Panc1 (cell line): ENCODE data around the gene CEND1. TPM values are rescaled to one million over a fixed set of nuclear protein-coding genes. Genes with fewer than 3 reads are reported as not detected.
A peak's percentile ranks its signal among the peaks of the same experiment; 100 is the strongest.

Experiments
- ATAC-seq: fragments of 200-7000 bp; cut with Tn5 transposase; 2 replicates; pipeline ENCODE4 v1.9.1; 2020; ENCODE audit warnings: mild to moderate bottlenecking, moderate library complexity
- BruUV-seq: library from RNA; stranded (reverse); fragments of 400-500 nt; replicated peaks from 2 replicates; lab custom pipeline; 2021; lab: Mats Ljungman, UMichigan
- CTCF ChIA-PET: fragments of 300-600 bp; sonication (Branson Sonifier 250); formaldehyde crosslinking; loops from one replicate; lab custom pipeline; 2022; ENCODE audit warnings: antibody characterized with exemption; lab: Charles Lee
- POLR2A ChIA-PET: fragments of 300-600 bp; sonication (Branson Sonifier 250); formaldehyde crosslinking; loops from one replicate; lab custom pipeline; 2022; ENCODE audit warnings: antibody characterized with exemption; lab: Charles Lee
- DNase-seq: peaks from one replicate; pipeline ENCODE4 v3.0.0-alpha.2; 2010; ENCODE audit warnings: low read depth, low spot score
- H3K27ac ChIP-seq: 2 replicates; pipeline ENCODE4 v1.5.1; 2011; ENCODE audit warnings: mild to moderate bottlenecking, low read length, inconsistent platforms
- H3K27me3 ChIP-seq: fragments of 200-500 bp; sonication (Bioruptor generic); 2 replicates; pipeline ENCODE4 v1.6.0; 2014; ENCODE audit warnings: low read length, inconsistent platforms; ENCODE audit not compliant: control insufficient read depth, insufficient read depth
- H3K36me3 ChIP-seq: fragments of 200-500 bp; sonication (Bioruptor generic); 2 replicates; pipeline ENCODE4 v1.5.1; 2014; ENCODE audit warnings: inconsistent platforms, mild to moderate bottlenecking, low read length, moderate library complexity; ENCODE audit not compliant: control insufficient read depth, insufficient read depth
- H3K4me1 ChIP-seq: 2 replicates; pipeline ENCODE4 v1.5.1; 2011; ENCODE audit warnings: inconsistent platforms, mild to moderate bottlenecking, low read length, moderate library complexity; ENCODE audit not compliant: control insufficient read depth, insufficient read depth
- H3K4me3 ChIP-seq, 2 experiments: 2 replicates each; pipeline ENCODE4 v1.5.1; 2011 to 2012; ENCODE audit warnings: low read depth in 2 of 2, low read length in 2 of 2, mild to moderate bottlenecking in 2 of 2, inconsistent platforms in 1 of 2, moderate library complexity in 1 of 2
- H3K9me3 ChIP-seq: fragments of 200-500 bp; sonication (Bioruptor generic); 2 replicates; pipeline ENCODE4 v1.5.1; 2014; ENCODE audit warnings: low read depth, mild to moderate bottlenecking, inconsistent platforms, low read length, moderate library complexity; ENCODE audit not compliant: control insufficient read depth, insufficient read depth
- CTCF ChIP-seq: fragments of 450-650 bp; IDR thresholded peaks from 2 replicates; pipeline ENCODE4 v1.5.1; 2017; ENCODE audit warnings: mild to moderate bottlenecking
- POLR2AphosphoS5 ChIP-seq: IDR thresholded peaks from 2 replicates; pipeline ENCODE4 v1.6.1; 2012; ENCODE audit warnings: mild to moderate bottlenecking, low read depth, low read length, moderate library complexity
- SIN3A ChIP-seq: IDR thresholded peaks from 2 replicates; pipeline ENCODE4 v1.6.1; 2012; ENCODE audit warnings: low read depth, mild to moderate bottlenecking, low read length, moderate library complexity, borderline replicate concordance; ENCODE audit not compliant: insufficient read depth
- TCF7L2 ChIP-seq: IDR thresholded peaks from 2 replicates; pipeline ENCODE4 v1.6.1; 2011; ENCODE audit warnings: mild to moderate bottlenecking, low read depth, low read length, inconsistent platforms
- in situ Hi-C: cut with HindIII; loops from 2 replicates; pipeline ENCODE4 v1.10.0; 2016; ENCODE audit warnings: low sequenced_read_pairs, low pct_unique_long_range_greater_than_20kb
- intact Hi-C: fragments of 100-400 bp; cut with micrococcal nuclease; formaldehyde crosslinking; loops from one replicate; pipeline ENCODE4 v1.10.0; 2022; ENCODE audit not compliant: unreplicated experiment
- total RNA-seq: library from RNA; stranded (reverse); gene quantifications from one replicate; pipeline ENCODE4 v1.2.1, GENCODE V29; 2021; ENCODE audit not compliant: unreplicated experiment
- TF ChIP-seq, protein P1 (sequence below), 2 experiments: IDR thresholded peaks; 2 replicates each; pipeline ENCODE4 v1.6.1; 2011 to 2012; ENCODE audit warnings: low read depth in 2 of 2, control low read depth in 1 of 2, low read length in 1 of 2, mild to moderate bottlenecking in 1 of 2, moderate library complexity in 1 of 2; ENCODE audit not compliant: insufficient read depth in 1 of 2

The CEND1 gene
- total RNA-seq, 1 experiment from 2014 or later, result 15.9 TPM

DNA sequence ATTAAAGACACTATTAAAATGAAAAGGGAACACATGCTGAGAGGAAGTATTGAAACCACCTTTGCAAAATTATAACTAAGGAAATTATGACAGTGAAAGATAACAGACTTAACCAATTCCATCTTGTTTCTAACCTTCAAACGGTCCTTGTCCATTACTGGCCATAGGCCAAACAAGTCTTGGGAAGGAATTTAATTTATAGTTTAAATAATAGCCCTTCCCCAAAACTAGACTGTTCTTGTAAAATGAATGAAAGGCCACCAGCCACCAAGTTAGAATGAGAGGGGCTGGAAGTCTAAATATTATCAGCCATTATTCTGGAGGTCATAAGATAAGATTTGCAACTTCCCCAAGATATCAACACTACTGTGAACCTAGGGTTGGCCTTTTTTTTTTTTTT lies 44.5 kb downstream of the CEND1 start:
- H3K27ac ChIP-seq, result no peak overlapping the region
- no peaks in the 10 kb centered on the region for H3K36me3 ChIP-seq
- TF ChIP-seq, protein P1, sequence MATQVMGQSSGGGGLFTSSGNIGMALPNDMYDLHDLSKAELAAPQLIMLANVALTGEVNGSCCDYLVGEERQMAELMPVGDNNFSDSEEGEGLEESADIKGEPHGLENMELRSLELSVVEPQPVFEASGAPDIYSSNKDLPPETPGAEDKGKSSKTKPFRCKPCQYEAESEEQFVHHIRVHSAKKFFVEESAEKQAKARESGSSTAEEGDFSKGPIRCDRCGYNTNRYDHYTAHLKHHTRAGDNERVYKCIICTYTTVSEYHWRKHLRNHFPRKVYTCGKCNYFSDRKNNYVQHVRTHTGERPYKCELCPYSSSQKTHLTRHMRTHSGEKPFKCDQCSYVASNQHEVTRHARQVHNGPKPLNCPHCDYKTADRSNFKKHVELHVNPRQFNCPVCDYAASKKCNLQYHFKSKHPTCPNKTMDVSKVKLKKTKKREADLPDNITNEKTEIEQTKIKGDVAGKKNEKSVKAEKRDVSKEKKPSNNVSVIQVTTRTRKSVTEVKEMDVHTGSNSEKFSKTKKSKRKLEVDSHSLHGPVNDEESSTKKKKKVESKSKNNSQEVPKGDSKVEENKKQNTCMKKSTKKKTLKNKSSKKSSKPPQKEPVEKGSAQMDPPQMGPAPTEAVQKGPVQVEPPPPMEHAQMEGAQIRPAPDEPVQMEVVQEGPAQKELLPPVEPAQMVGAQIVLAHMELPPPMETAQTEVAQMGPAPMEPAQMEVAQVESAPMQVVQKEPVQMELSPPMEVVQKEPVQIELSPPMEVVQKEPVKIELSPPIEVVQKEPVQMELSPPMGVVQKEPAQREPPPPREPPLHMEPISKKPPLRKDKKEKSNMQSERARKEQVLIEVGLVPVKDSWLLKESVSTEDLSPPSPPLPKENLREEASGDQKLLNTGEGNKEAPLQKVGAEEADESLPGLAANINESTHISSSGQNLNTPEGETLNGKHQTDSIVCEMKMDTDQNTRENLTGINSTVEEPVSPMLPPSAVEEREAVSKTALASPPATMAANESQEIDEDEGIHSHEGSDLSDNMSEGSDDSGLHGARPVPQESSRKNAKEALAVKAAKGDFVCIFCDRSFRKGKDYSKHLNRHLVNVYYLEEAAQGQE (IDR thresholded peaks at IDR 0.05; ENCODE audit: insufficient read depth in 1 of 2, low read depth in 2 of 2, low read length in 1 of 2), result no peak
- no peak for TF ChIP-seq SIN3A
- no peak for TF ChIP-seq POLR2AphosphoS5
- TF ChIP-seq TCF7L2, result no peak
- TF ChIP-seq CTCF, result no peak
- ATAC-seq, result no peak
- H3K4me1 ChIP-seq, result peaks cover 20% of the 10 kb centered on the region
- in situ Hi-C loops, result no loop called here
- ChIA-PET CTCF (interaction anchor here (0.7 kb wide), 4 partner anchors 17 to 29 kb away, joined by 3 to 6 read pairs (median 4); no protein-coding TSS in a partner anchor), POLR2A (interaction anchor here (0.6 kb wide), 1 partner anchor 169 kb away, joined by 5 read pairs; the partner anchor contains the start of gene PHRF1)
- intact Hi-C loops, result no loop called here
- BruUV-seq, result TSS peak; percentile 74
- no peak overlapping the region for H3K4me3 ChIP-seq
- H3K27me3 ChIP-seq, result no peaks in the 10 kb centered on the region
- DNase-seq, result no peak
- no peaks in the 10 kb centered on the region for H3K9me3 ChIP-seq

DNA sequence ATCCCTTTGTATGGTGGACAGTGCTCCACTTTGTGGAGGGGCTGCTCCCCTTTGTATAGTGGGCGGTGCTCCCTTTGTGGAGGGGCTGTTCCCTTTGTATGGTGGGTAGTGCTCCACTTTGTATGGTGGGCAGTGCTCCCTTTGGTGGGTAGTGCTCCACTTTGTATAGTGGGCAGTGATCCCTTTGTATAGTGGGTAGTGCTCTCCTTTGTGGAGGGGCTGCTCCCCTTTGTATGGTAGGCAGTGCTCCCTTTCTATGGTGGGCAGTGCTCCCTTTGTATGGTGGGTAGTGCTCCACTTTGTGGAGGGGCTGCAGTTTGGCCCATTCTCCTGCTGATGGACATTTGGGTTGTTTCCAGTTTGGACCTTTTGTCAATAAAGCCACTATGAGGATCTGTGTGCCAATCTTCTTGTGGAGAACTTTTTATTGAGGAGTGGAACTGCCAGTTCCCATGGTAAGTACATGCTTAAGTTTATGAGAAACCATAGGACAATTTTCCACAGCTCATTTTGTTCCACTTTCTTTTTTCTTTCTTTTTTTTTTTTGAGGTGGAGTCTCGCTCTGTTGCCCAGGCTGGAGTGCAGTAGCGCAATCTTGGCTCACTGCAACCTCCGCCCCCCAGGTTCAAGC lies 47.2 kb downstream of the CEND1 start:
- ATAC-seq (no peak), DNase-seq (no peak)
- Histone ChIP-seq H3K9me3 (no peaks in the 10 kb centered on the region), H3K27ac (no peak overlapping the region), H3K36me3 (no peaks in the 10 kb centered on the region), H3K4me3 (no peak overlapping the region), H3K4me1 (peaks cover 7% of the 10 kb centered on the region), H3K27me3 (no peaks in the 10 kb centered on the region)
- ChIA-PET POLR2A (no interaction called here), CTCF (interaction anchor here (0.6 to 0.8 kb wide), 2 partner anchors 117 to 381 kb away, joined by 3 to 5 read pairs; no protein-coding TSS in a partner anchor)
- in situ Hi-C loops (no loop called here), intact Hi-C loops (no loop called here)
- TF ChIP-seq, protein P1 (IDR thresholded peaks at IDR 0.05; ENCODE audit: insufficient read depth in 1 of 2, low read depth in 2 of 2, low read length in 1 of 2), result no peak
- no peak for TF ChIP-seq POLR2AphosphoS5
- TF ChIP-seq TCF7L2, result no peak
- TF ChIP-seq CTCF, result no peak
- TF ChIP-seq SIN3A, result no peak
- no TSS peak for BruUV-seq
